ENCODE data around the gene HOXB4. TPM values are rescaled to one million over a fixed set of nuclear protein-coding genes. Genes with fewer than 3 reads are reported as not detected.

Gene HOXB4
- total and polyA plus RNA-seq, 4 donors = 1.4 to 6.7 (median 2.6) TPM

- Histone ChIP-seq H3K9me3 (ENCODE audit: control insufficient read depth in 4 of 4, insufficient read depth in 3 of 4, low read length in 3 of 4) (peaks cover 0 to 2% (median 0%) of the 10 kb centered on the region in 4 donors), H3K4me1 (ENCODE audit: control insufficient read depth in 5 of 5, insufficient read depth in 5 of 5, low read length in 5 of 5) (peaks cover 0 to 76% (median 5%) of the 10 kb centered on the region in 5 donors), H3K27ac (ENCODE audit: low read depth in 1 of 2, low read length in 1 of 2) (no peak overlapping the region), H3K4me3 (no peak overlapping the region), H3K36me3 (ENCODE audit: control insufficient read depth in 4 of 4, insufficient read depth in 4 of 4, low read length in 4 of 4) (peaks cover 0 to 18% (median 1%) of the 10 kb centered on the region in 4 donors), H3K27me3 (ENCODE audit: control insufficient read depth in 3 of 3, insufficient read depth in 3 of 3, low read length in 2 of 3) (peaks cover 4 to 49% (median 19%) of the 10 kb centered on the region in 3 donors), H3K9ac (ENCODE audit: insufficient read depth in 1 of 2, low read length in 2 of 2) (peak overlapping the region; percentile 49 to 97)
- ATAC-seq (ENCODE audit: insufficient read depth, low FRiP score) (no peak), DNase-seq (peak in 1 of 3 donors; percentile 78)
- TF ChIP-seq, protein P1, sequence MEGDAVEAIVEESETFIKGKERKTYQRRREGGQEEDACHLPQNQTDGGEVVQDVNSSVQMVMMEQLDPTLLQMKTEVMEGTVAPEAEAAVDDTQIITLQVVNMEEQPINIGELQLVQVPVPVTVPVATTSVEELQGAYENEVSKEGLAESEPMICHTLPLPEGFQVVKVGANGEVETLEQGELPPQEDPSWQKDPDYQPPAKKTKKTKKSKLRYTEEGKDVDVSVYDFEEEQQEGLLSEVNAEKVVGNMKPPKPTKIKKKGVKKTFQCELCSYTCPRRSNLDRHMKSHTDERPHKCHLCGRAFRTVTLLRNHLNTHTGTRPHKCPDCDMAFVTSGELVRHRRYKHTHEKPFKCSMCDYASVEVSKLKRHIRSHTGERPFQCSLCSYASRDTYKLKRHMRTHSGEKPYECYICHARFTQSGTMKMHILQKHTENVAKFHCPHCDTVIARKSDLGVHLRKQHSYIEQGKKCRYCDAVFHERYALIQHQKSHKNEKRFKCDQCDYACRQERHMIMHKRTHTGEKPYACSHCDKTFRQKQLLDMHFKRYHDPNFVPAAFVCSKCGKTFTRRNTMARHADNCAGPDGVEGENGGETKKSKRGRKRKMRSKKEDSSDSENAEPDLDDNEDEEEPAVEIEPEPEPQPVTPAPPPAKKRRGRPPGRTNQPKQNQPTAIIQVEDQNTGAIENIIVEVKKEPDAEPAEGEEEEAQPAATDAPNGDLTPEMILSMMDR (IDR thresholded peaks at IDR 0.05; ENCODE audit: control extremely low read depth, extremely low read depth) = no peak
- WGBS, 2 donors = 17 to 19% methylated on average over 7 of the region's 7 CpGs
Measured at GRCh38 chr17:48579471-48579759, 1.3 kb upstream of the HOXB4 start.

DNA sequence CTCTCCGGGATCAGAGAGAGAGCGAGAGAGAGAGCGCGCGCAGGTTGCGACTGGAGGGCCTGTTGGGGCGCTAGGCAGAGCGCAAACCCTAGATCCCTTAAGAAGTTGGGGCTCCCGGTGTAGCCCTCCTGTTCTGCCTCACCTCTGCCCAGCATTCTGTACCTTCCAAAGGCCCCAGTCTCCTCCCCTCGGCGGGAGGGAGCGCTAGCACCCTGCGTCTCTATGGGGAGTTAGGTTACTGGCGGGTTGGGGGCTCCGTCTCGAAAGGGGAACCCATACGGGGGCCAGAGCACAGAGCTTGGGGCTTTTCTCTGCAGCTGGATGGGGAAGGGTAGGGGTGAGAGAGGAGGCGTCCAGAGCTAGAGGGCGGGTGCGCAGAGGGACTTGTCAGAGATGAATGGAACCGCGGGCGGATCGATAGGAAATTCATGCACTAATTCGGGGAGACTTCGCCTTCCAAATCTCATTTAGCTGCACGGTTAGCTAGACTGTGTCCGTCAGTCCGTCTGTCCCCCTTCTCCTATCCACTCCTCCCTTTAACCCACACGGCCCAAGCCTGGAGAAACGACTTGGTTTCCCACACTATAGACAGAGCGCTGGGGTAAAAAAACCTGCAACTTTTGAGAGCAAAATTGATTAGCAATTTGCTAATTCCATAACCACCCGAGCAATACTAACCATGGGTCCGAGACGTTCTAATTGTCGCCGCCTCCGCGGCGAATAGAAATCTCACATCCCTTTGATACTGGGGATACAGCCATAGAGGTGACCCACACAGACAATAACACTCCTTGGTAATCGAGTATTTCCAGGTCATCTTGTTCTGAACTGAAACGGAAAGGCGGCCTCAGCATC, 693 bp upstream of the HOXB4 start:
- H3K9ac ChIP-seq (ENCODE audit: insufficient read depth in 1 of 2, low read length in 2 of 2) = peak overlapping the region; percentile 49 to 97

DNA sequence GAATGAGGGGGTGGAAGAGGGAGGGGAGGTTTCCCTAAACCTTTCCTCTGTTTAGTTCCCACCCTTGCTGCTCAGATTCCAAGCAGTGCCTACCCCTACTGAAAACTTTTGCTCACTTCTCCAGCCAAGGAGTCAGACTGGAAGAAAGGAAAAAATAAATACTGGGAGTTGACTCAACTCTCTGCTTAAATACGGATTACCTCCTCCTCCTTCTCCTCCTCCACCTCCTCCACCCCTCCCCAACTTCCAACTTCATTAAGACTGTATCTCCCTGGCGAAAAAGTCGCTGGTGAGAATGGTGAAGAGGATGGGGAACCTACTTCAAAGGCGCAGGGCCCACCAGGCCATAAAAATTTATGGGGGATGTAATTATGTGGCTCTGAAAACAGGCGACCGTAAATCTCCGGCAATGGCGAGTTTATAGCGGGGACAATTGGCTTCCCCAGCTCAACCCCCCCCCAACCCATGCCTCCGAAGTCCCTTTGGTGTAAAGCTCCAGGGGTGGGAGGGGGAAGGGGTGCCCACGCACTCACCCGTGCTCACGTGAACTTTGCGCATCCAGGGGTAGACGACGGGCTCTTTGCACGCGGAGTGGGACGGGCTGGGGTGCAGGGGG, 712 bp downstream of the HOXB4 start:
- Histone ChIP-seq H3K4me1 (ENCODE audit: control insufficient read depth in 5 of 5, insufficient read depth in 5 of 5, low read length in 5 of 5) (peaks cover 0 to 76% (median 0%) of the 10 kb centered on the region in 5 donors), H3K27ac (ENCODE audit: low read depth in 1 of 2, low read length in 1 of 2) (peak overlapping the region in 1 of 2 donors; percentile 79), H3K27me3 (ENCODE audit: control insufficient read depth in 3 of 3, insufficient read depth in 3 of 3, low read length in 2 of 3) (peaks cover 4 to 59% (median 19%) of the 10 kb centered on the region in 3 donors), H3K4me3 (peak overlapping the region; percentile 39), H3K9me3 (ENCODE audit: control insufficient read depth in 4 of 4, insufficient read depth in 3 of 4, low read length in 3 of 4) (peaks cover 0 to 2% (median 0%) of the 10 kb centered on the region in 4 donors), H3K36me3 (ENCODE audit: control insufficient read depth in 4 of 4, insufficient read depth in 4 of 4, low read length in 4 of 4) (peaks cover 0 to 23% (median 1%) of the 10 kb centered on the region in 4 donors), H3K9ac (ENCODE audit: insufficient read depth in 1 of 2, low read length in 2 of 2) (peak overlapping the region; percentile 76 to 94)
- TF ChIP-seq, protein P1 (IDR thresholded peaks at IDR 0.05; ENCODE audit: control extremely low read depth, extremely low read depth) = no peak
- 2 to 3% methylated on average over 19 of the region's 19 CpGs for WGBS, 2 donors
- DNase-seq = peak in 1 of 3 donors; percentile 71
- no peak for ATAC-seq (ENCODE audit: insufficient read depth, low FRiP score)

More for the DNA sequence above, 693 bp upstream of the HOXB4 start:
- H3K4me1 ChIP-seq (ENCODE audit: control insufficient read depth in 5 of 5, insufficient read depth in 5 of 5, low read length in 5 of 5) = peaks cover 0 to 76% (median 5%) of the 10 kb centered on the region in 5 donors
- TF ChIP-seq, protein P1 (IDR thresholded peaks at IDR 0.05; ENCODE audit: control extremely low read depth, extremely low read depth) = no peak
- ATAC-seq (ENCODE audit: insufficient read depth, low FRiP score) (no peak), DNase-seq (peak in 2 of 3 donors; percentile 73 to 84)
- 8 to 9% methylated on average over 43 of the region's 43 CpGs for WGBS, 2 donors
- peaks cover 0 to 2% (median 0%) of the 10 kb centered on the region in 4 donors for H3K9me3 ChIP-seq (ENCODE audit: control insufficient read depth in 4 of 4, insufficient read depth in 3 of 4, low read length in 3 of 4)
- peak overlapping the region in 1 of 2 donors; percentile 40 for H3K27ac ChIP-seq (ENCODE audit: low read depth in 1 of 2, low read length in 1 of 2)
- peaks cover 4 to 51% (median 19%) of the 10 kb centered on the region in 3 donors for H3K27me3 ChIP-seq (ENCODE audit: control insufficient read depth in 3 of 3, insufficient read depth in 3 of 3, low read length in 2 of 3)
- H3K4me3 ChIP-seq = peak overlapping the region; percentile 14
- H3K36me3 ChIP-seq (ENCODE audit: control insufficient read depth in 4 of 4, insufficient read depth in 4 of 4, low read length in 4 of 4) = peaks cover 0 to 19% (median 1%) of the 10 kb centered on the region in 4 donors
